Hepatocyte (in vitro differentiated cells): ENCODE results near the gene ADAMTSL1. TPM values are rescaled to one million over a fixed set of nuclear protein-coding genes. Genes with fewer than 3 reads are reported as not detected.
A peak's percentile ranks its signal among the peaks of the same experiment; 100 is the strongest.

Source experiments
- DNase-seq: peaks from one replicate; pipeline ENCODE4 v3.0.0-alpha.2; 2016; ENCODE audit warnings: low spot score
- H2AFZ ChIP-seq: fragments of 200-600 bp; sonication (generic); 2 replicates; pipeline ENCODE4 v1.6.0; 2016; ENCODE audit warnings: antibody characterized with exemption, mild to moderate bottlenecking
- H3K27ac ChIP-seq: fragments of 200-600 bp; sonication (generic); 2 replicates; pipeline ENCODE4 v1.5.1; 2016; ENCODE audit warnings: mild to moderate bottlenecking
- H3K27me3 ChIP-seq: fragments of 200-600 bp; sonication (generic); 2 replicates; pipeline ENCODE4 v1.6.1; 2016
- H3K36me3 ChIP-seq: fragments of 200-600 bp; sonication (generic); replicated peaks from 2 replicates; pipeline ENCODE4 v1.5.1; 2016; ENCODE audit warnings: low read depth; ENCODE audit not compliant: insufficient read depth
- H3K4me1 ChIP-seq: fragments of 200-600 bp; sonication (generic); 2 replicates; pipeline ENCODE4 v1.5.1; 2016; ENCODE audit warnings: mild to moderate bottlenecking, moderate library complexity; ENCODE audit not compliant: insufficient read depth
- H3K4me2 ChIP-seq: fragments of 200-600 bp; sonication (generic); 2 replicates; pipeline ENCODE4 v1.6.0; 2016
- H3K4me3 ChIP-seq: fragments of 200-600 bp; sonication (generic); 2 replicates; pipeline ENCODE4 v1.5.1; 2016; ENCODE audit warnings: mild to moderate bottlenecking
- H3K79me2 ChIP-seq: fragments of 200-600 bp; sonication (generic); 2 replicates; pipeline ENCODE4 v1.6.0; 2017; ENCODE audit warnings: mild to moderate bottlenecking
- H3K9me2 ChIP-seq: fragments of 200-600 bp; sonication (generic); replicated peaks from 2 replicates; pipeline ENCODE4 v1.6.0; 2017; ENCODE audit warnings: mild to moderate bottlenecking; ENCODE audit not compliant: insufficient read depth
- H3K9me3 ChIP-seq: fragments of 200-600 bp; sonication (generic); 2 replicates; pipeline ENCODE4 v1.5.1; 2016; ENCODE audit warnings: low read depth, mild to moderate bottlenecking
- H4K20me1 ChIP-seq: fragments of 200-600 bp; sonication (generic); 2 replicates; pipeline ENCODE4 v1.6.0; 2016; ENCODE audit warnings: mild to moderate bottlenecking; ENCODE audit not compliant: insufficient read depth, poor library complexity, severe bottlenecking
- EZH2 ChIP-seq: fragments of 200-600 bp; sonication (generic); IDR thresholded peaks from 2 replicates; pipeline ENCODE4 v1.6.1; 2016; ENCODE audit warnings: antibody characterized with exemption, mild to moderate bottlenecking, borderline replicate concordance
- EZH2phosphoT487 ChIP-seq: fragments of 200-600 bp; sonication (generic); IDR thresholded peaks from one replicate; pipeline ENCODE4 v1.6.1; 2018; ENCODE audit warnings: antibody characterized with exemption, mild to moderate bottlenecking, low read depth, moderate library complexity; ENCODE audit not compliant: unreplicated experiment, severe bottlenecking
- WGBS: methylation state at CpG from one replicate; pipeline ENCODE4 v1.1.6; 2016; ENCODE audit warnings: low lambda C conversion rate; ENCODE audit errors: missing lambda C conversion rate; 5-methylcytosine and 5-hydroxymethylcytosine counted together
- polyA plus RNA-seq: library from polyadenylated mRNA; unstranded; fragments of >200 nt; fragmentation: Nextera tagmentation; extraction: Ambion mirVana; gene quantifications from 2 replicates; pipeline ENCODE4 v1.2.1, GENCODE V29; 2016
- total RNA-seq: library from RNA; depleted of rRNA; stranded (reverse); fragments of >200 nt; gene quantifications from 2 replicates; pipeline ENCODE4 v1.2.3, GENCODE V29; 2014
- TF ChIP-seq, protein P1 (sequence below): fragments of 200-600 bp; sonication (generic); IDR thresholded peaks from 2 replicates; pipeline ENCODE4 v1.5.1; 2016; ENCODE audit warnings: antibody characterized with exemption, mild to moderate bottlenecking; ENCODE audit not compliant: poor library complexity

The ADAMTSL1 gene
- total and polyA plus RNA-seq, 2 experiments from 2014 or later: 7.2 to 24.0 TPM

DNA sequence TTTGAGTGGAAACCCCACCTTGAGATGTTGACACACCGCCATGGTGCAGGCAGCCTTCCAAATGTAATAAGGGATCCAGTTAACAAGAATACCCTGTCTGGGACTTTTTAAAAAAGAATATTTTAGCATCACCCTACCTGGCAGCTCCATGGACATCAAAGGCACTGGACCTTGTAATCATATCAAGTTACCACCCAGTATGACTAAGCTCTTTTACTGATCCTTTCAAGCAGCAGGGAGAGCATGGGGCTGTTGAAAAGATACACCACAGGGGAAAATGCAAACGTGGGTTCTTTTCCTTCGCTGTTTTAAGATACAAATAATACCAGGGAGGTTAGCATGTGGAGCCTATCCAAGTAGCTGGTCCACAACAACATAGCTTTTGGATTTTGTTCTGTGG, 347.8 kb downstream of the ADAMTSL1 start:
- no peak overlapping the region for H3K4me3 ChIP-seq
- H3K4me1 ChIP-seq: no peaks in the 10 kb centered on the region
- TF ChIP-seq EZH2phosphoT487 (no peak), EZH2 (no peak)
- TF ChIP-seq, protein P1, sequence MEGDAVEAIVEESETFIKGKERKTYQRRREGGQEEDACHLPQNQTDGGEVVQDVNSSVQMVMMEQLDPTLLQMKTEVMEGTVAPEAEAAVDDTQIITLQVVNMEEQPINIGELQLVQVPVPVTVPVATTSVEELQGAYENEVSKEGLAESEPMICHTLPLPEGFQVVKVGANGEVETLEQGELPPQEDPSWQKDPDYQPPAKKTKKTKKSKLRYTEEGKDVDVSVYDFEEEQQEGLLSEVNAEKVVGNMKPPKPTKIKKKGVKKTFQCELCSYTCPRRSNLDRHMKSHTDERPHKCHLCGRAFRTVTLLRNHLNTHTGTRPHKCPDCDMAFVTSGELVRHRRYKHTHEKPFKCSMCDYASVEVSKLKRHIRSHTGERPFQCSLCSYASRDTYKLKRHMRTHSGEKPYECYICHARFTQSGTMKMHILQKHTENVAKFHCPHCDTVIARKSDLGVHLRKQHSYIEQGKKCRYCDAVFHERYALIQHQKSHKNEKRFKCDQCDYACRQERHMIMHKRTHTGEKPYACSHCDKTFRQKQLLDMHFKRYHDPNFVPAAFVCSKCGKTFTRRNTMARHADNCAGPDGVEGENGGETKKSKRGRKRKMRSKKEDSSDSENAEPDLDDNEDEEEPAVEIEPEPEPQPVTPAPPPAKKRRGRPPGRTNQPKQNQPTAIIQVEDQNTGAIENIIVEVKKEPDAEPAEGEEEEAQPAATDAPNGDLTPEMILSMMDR: no peak
- H3K79me2 ChIP-seq: no peaks in the 10 kb centered on the region
- H3K4me2 ChIP-seq: no peak overlapping the region
- 60% methylated on average over 3 of the region's 3 CpGs for WGBS
- H2AFZ ChIP-seq: no peak overlapping the region
- peak overlapping the region; percentile 4 for H3K27ac ChIP-seq
- H4K20me1 ChIP-seq: no peaks in the 10 kb centered on the region
- H3K27me3 ChIP-seq: no peaks in the 10 kb centered on the region
- H3K9me2 ChIP-seq: no peaks in the 10 kb centered on the region
- no peaks in the 10 kb centered on the region for H3K36me3 ChIP-seq
- peak; percentile 20 for DNase-seq
- no peaks in the 10 kb centered on the region for H3K9me3 ChIP-seq

DNA sequence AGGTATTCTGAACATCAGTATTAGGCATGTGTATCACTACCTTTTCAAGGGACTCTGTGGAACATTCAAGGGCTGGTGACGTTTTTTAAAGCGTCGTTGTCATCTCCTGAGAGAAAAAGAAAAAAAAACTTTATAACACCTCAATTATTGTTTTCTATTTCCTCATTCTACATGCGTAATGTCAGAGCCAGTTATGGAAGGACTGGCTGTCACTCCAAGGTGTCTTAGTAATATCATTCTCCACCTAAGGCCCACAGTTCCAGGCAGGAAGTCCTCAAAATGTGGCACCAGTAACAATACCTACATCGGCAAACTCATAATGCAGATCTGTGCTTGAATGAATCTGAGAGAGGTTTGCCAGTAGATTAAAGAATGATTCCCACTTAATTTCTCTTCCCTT, 348.9 kb downstream of the ADAMTSL1 start:
- no peak for DNase-seq
- no peaks in the 10 kb centered on the region for H3K9me3 ChIP-seq
- H3K36me3 ChIP-seq: no peaks in the 10 kb centered on the region
- TF ChIP-seq EZH2 (no peak), EZH2phosphoT487 (no peak)
- TF ChIP-seq, protein P1: no peak
- H3K4me3 ChIP-seq: no peak overlapping the region
- H3K79me2 ChIP-seq: no peaks in the 10 kb centered on the region
- no peaks in the 10 kb centered on the region for H3K9me2 ChIP-seq
- 89% methylated on average over 5 of the region's 5 CpGs for WGBS
- H2AFZ ChIP-seq: no peak overlapping the region
- H3K27ac ChIP-seq: no peak overlapping the region
- H4K20me1 ChIP-seq: no peaks in the 10 kb centered on the region
- H3K27me3 ChIP-seq: no peaks in the 10 kb centered on the region
- H3K4me1 ChIP-seq: no peaks in the 10 kb centered on the region
- H3K4me2 ChIP-seq: no peak overlapping the region

DNA sequence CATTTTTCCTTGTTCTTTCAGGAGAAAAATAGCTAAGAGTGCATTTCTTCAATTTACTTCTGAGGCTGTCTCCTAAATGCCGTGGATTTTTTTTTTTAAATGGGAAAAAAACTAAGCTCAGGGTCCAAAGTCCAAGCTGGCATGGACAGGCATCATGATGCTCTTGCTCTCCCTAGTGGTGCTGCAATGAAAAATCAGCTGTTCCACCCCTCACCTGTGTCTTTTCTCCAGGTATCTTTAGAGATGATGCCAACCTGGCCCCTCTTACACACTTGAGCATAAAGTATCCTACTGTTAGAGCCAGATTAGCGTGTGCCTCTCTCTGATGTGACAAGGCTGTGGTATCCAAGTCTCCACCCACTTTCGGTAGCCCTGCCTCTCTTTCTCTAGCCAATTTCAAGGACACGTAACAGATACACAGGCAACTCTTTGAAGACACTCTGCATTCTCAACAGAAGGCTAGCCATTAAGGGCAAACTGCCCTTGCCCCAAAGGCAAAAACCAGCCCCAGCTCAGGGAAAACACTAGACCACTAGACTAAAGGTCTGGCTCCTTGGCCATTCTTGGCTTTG, 350.2 kb downstream of the ADAMTSL1 start:
- H3K79me2 ChIP-seq: no peaks in the 10 kb centered on the region
- no peaks in the 10 kb centered on the region for H3K4me1 ChIP-seq
- no peak overlapping the region for H3K4me3 ChIP-seq
- 72% methylated on average over 4 of the region's 4 CpGs for WGBS
- no peaks in the 10 kb centered on the region for H3K9me3 ChIP-seq
- no peaks in the 10 kb centered on the region for H3K27me3 ChIP-seq
- H4K20me1 ChIP-seq: no peaks in the 10 kb centered on the region
- no peak overlapping the region for H3K4me2 ChIP-seq
- H3K9me2 ChIP-seq: no peaks in the 10 kb centered on the region
- no peak overlapping the region for H2AFZ ChIP-seq
- DNase-seq: peak; percentile 49
- TF ChIP-seq EZH2 (no peak), EZH2phosphoT487 (no peak)
- TF ChIP-seq, protein P1: peak; percentile 40
- no peak overlapping the region for H3K27ac ChIP-seq
- no peaks in the 10 kb centered on the region for H3K36me3 ChIP-seq
